Liver (tissue), 3 donors: ENCODE measurements around the gene ERMP1.

Experiments used
- ATF3 ChIP-seq: IDR thresholded peaks from 2 replicates; pipeline ENCODE4 v1.6.1; 2016; ENCODE audit warnings: antibody characterized with exemption
- CTCF ChIP-seq: fragments of 150-350 bp; IDR thresholded peaks from 2 replicates; pipeline ENCODE4 v1.5.1; 2017; ENCODE audit warnings: improper control_type of control experiment, low read depth, low read length; ENCODE audit not compliant: missing input control
- FOXA1 ChIP-seq: IDR thresholded peaks from 2 replicates; pipeline ENCODE4 v1.6.1; 2016; ENCODE audit warnings: antibody characterized with exemption
- GABPA ChIP-seq, 2 donors: IDR thresholded peaks in 1 of 2; conservative IDR thresholded peaks in 1 of 2; 2 replicates each; pipeline ENCODE4 v1.6.1; 2016; ENCODE audit warnings: antibody characterized with exemption in 2 of 2, mild to moderate bottlenecking in 1 of 2, moderate library complexity in 1 of 2
- HNF4A ChIP-seq, 2 donors: conservative IDR thresholded peaks; 2 replicates each; pipeline ENCODE4 v1.6.1; 2016; ENCODE audit warnings: antibody characterized with exemption in 2 of 2, mild to moderate bottlenecking in 2 of 2
- JUND ChIP-seq, 2 donors: IDR thresholded peaks; 2 replicates each; pipeline ENCODE4 v1.6.1; 2016; ENCODE audit warnings: antibody characterized with exemption in 2 of 2
- MAX ChIP-seq: IDR thresholded peaks from 2 replicates; pipeline ENCODE4 v1.6.1; 2016; ENCODE audit warnings: antibody characterized with exemption
- RAD21 ChIP-seq, 2 donors: IDR thresholded peaks; 2 replicates each; pipeline ENCODE4 v1.6.1; 2016; ENCODE audit warnings: antibody characterized with exemption in 2 of 2, mild to moderate bottlenecking in 2 of 2
- RXRA ChIP-seq, 2 donors: IDR thresholded peaks; 2 replicates each; pipeline ENCODE4 v1.6.1; 2017 to 2018; ENCODE audit warnings: antibody characterized with exemption in 2 of 2, mild to moderate bottlenecking in 1 of 2
- TAF1 ChIP-seq: conservative IDR thresholded peaks from 2 replicates; pipeline ENCODE4 v1.6.1; 2016; ENCODE audit warnings: antibody characterized with exemption, mild to moderate bottlenecking
- YY1 ChIP-seq: IDR thresholded peaks from 2 replicates; pipeline ENCODE4 v1.6.1; 2016; ENCODE audit warnings: antibody characterized with exemption, mild to moderate bottlenecking
- TF ChIP-seq, protein P1 (sequence below): IDR thresholded peaks from 2 replicates; pipeline ENCODE4 v1.6.1; 2016; ENCODE audit warnings: antibody characterized with exemption
- TF ChIP-seq, protein P2 (sequence below): IDR thresholded peaks from 2 replicates; pipeline ENCODE4 v1.6.1; 2016; ENCODE audit warnings: antibody characterized with exemption, mild to moderate bottlenecking
- donor health status: healthy.
- donor health status: healthy.

DNA sequence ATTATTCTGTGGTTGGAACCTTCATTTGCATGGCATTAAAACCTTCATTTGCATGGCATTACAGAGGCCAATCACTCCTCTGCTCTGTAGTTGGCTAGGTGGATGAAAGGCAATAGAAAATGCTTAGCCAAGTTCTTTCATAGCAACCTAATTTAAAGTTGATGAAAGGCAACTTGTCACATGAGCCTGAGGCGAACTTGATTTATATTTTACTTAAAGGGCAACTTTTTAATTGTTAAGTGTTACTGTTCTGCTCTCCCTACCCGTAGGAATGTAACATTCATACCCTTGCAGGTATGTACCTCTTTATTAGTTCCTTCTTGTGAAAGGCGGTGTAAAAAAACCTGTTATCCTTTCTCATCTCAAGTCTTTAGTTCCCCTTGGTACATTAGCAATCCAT is 7.9 kb upstream of the ERMP1 start:
- TF ChIP-seq CTCF: no peak
- no peak for TF ChIP-seq RAD21 (IDR thresholded peaks at IDR 0.05)
- TF ChIP-seq GABPA (IDR thresholded peaks at IDR 0.05 in 1 of 2, conservative IDR thresholded peaks at IDR 0.05 in 1 of 2): no peak
- no peak for TF ChIP-seq MAX
- no peak for TF ChIP-seq FOXA1
- no peak for TF ChIP-seq ATF3
- no peak for TF ChIP-seq TAF1
- TF ChIP-seq, protein P1, sequence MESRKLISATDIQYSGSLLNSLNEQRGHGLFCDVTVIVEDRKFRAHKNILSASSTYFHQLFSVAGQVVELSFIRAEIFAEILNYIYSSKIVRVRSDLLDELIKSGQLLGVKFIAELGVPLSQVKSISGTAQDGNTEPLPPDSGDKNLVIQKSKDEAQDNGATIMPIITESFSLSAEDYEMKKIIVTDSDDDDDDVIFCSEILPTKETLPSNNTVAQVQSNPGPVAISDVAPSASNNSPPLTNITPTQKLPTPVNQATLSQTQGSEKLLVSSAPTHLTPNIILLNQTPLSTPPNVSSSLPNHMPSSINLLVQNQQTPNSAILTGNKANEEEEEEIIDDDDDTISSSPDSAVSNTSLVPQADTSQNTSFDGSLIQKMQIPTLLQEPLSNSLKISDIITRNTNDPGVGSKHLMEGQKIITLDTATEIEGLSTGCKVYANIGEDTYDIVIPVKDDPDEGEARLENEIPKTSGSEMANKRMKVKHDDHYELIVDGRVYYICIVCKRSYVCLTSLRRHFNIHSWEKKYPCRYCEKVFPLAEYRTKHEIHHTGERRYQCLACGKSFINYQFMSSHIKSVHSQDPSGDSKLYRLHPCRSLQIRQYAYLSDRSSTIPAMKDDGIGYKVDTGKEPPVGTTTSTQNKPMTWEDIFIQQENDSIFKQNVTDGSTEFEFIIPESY: no peak
- no peak for TF ChIP-seq JUND (IDR thresholded peaks at IDR 0.05)
- TF ChIP-seq, protein P2, sequence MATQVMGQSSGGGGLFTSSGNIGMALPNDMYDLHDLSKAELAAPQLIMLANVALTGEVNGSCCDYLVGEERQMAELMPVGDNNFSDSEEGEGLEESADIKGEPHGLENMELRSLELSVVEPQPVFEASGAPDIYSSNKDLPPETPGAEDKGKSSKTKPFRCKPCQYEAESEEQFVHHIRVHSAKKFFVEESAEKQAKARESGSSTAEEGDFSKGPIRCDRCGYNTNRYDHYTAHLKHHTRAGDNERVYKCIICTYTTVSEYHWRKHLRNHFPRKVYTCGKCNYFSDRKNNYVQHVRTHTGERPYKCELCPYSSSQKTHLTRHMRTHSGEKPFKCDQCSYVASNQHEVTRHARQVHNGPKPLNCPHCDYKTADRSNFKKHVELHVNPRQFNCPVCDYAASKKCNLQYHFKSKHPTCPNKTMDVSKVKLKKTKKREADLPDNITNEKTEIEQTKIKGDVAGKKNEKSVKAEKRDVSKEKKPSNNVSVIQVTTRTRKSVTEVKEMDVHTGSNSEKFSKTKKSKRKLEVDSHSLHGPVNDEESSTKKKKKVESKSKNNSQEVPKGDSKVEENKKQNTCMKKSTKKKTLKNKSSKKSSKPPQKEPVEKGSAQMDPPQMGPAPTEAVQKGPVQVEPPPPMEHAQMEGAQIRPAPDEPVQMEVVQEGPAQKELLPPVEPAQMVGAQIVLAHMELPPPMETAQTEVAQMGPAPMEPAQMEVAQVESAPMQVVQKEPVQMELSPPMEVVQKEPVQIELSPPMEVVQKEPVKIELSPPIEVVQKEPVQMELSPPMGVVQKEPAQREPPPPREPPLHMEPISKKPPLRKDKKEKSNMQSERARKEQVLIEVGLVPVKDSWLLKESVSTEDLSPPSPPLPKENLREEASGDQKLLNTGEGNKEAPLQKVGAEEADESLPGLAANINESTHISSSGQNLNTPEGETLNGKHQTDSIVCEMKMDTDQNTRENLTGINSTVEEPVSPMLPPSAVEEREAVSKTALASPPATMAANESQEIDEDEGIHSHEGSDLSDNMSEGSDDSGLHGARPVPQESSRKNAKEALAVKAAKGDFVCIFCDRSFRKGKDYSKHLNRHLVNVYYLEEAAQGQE: no peak
- no peak for TF ChIP-seq YY1
- no peak for TF ChIP-seq RXRA (IDR thresholded peaks at IDR 0.05)
- TF ChIP-seq HNF4A (conservative IDR thresholded peaks at IDR 0.05): no peak
